Measurements from ENCODE around the gene MTR.

- TF ChIP-seq, protein P1, sequence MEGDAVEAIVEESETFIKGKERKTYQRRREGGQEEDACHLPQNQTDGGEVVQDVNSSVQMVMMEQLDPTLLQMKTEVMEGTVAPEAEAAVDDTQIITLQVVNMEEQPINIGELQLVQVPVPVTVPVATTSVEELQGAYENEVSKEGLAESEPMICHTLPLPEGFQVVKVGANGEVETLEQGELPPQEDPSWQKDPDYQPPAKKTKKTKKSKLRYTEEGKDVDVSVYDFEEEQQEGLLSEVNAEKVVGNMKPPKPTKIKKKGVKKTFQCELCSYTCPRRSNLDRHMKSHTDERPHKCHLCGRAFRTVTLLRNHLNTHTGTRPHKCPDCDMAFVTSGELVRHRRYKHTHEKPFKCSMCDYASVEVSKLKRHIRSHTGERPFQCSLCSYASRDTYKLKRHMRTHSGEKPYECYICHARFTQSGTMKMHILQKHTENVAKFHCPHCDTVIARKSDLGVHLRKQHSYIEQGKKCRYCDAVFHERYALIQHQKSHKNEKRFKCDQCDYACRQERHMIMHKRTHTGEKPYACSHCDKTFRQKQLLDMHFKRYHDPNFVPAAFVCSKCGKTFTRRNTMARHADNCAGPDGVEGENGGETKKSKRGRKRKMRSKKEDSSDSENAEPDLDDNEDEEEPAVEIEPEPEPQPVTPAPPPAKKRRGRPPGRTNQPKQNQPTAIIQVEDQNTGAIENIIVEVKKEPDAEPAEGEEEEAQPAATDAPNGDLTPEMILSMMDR (IDR thresholded peaks at IDR 0.05), result no peak
- no peak for TF ChIP-seq MYC (IDR thresholded peaks at IDR 0.05; ENCODE audit: borderline replicate concordance, low read length)
- no peak for TF ChIP-seq POLR2A (IDR thresholded peaks at IDR 0.05; ENCODE audit: low read length)
- TF ChIP-seq, protein P2, sequence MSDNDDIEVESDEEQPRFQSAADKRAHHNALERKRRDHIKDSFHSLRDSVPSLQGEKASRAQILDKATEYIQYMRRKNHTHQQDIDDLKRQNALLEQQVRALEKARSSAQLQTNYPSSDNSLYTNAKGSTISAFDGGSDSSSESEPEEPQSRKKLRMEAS (IDR thresholded peaks at IDR 0.05), result no peak
- no peak for TF ChIP-seq ZNF302 (CRISPR knock-in tag; IDR thresholded peaks at IDR 0.05)
- no peak for TF ChIP-seq SMC3 (IDR thresholded peaks at IDR 0.05)
- TF ChIP-seq MAFK (IDR thresholded peaks at IDR 0.05; ENCODE audit: partially characterized antibody), result no peak
- no peak for TF ChIP-seq HEYL (CRISPR knock-in tag; IDR thresholded peaks at IDR 0.05)
Measured at GRCh38 chr1:236751385-236751784, 43.7 kb upstream of the MTR start.
